K562 (cell line): ENCODE measurements around the gene PRRC2A. TPM values are rescaled to one million over a fixed set of nuclear protein-coding genes. Genes with fewer than 3 reads are reported as not detected.
A peak's percentile ranks its signal among the peaks of the same experiment; 100 is the strongest.

Experiments
- ATAC-seq: fragments of 200-7000 bp; cut with Tn5 transposase; 3 replicates; pipeline ENCODE4 v1.9.1; 2020; ENCODE audit warnings: moderate library complexity
- BruUV-seq: library from RNA; stranded (reverse); fragments of 400-500 nt; replicated peaks from 2 replicates; lab custom pipeline; 2021; lab: Mats Ljungman, UMichigan
- CTCF ChIA-PET: fragments of 300-600 bp; formaldehyde crosslinking; extraction: SDS; loops from one replicate; lab custom pipeline; 2021; ENCODE audit warnings: low intra/inter-chr PET ratio; lab: Yijun Ruan, JAX
- POLR2A ChIA-PET: fragments of 300-600, 350-650 bp; sonication (Branson Sonifier 250); formaldehyde crosslinking; extraction: SDS; loops from one replicate; lab custom pipeline; 2021; ENCODE audit warnings: antibody characterized with exemption, inconsistent platforms; lab: Yijun Ruan, JAX
- DNase-seq, 4 experiments: peaks; one replicate each; pipeline versions ENCODE4 v3.0.0 to v3.0.0-alpha.2; 2011 to 2018; ENCODE audit warnings: low spot score in 3 of 4, mixed read lengths in 3 of 4; ENCODE audit errors: extremely low read depth in 1 of 4
- FAIRE-seq: peaks from 2 replicates; lab custom pipeline; 2011; peaks lifted over from hg19 to GRCh38; lab: Jason Lieb, UNC
- H2AFZ ChIP-seq: 2 replicates; pipeline ENCODE4 v1.6.0; 2011; ENCODE audit warnings: low read depth, low read length, control low read depth, inconsistent platforms
- H3K27ac ChIP-seq: fragments of 200-600 bp; 3 replicates; pipeline ENCODE4 v1.8.0; 2011; ENCODE audit warnings: low read depth, mild to moderate bottlenecking, control low read depth, inconsistent platforms, low read length, moderate library complexity, mixed read lengths; ENCODE audit errors: extremely low read depth
- H3K27me3 ChIP-seq, 2 experiments: fragments of 300-600 bp in 1 of 2; 2 replicates in 1 of 2; 3 replicates in 1 of 2; pipeline versions ENCODE4 v1.6.0 to v1.8.0; 2011; ENCODE audit warnings: inconsistent platforms in 2 of 2, low read length in 2 of 2, mild to moderate bottlenecking in 1 of 2, mixed read lengths in 1 of 2, moderate library complexity in 1 of 2; ENCODE audit not compliant: control insufficient read depth in 2 of 2, insufficient read depth in 2 of 2
- H3K36me3 ChIP-seq: fragments of 300-600 bp; 3 replicates; pipeline ENCODE4 v1.8.0; 2011; ENCODE audit warnings: mild to moderate bottlenecking, low read length, inconsistent platforms; ENCODE audit not compliant: control insufficient read depth, insufficient read depth
- H3K4me1 ChIP-seq, 2 experiments: fragments of 200-600 bp in 1 of 2; replicated peaks in 1 of 2; 2 replicates in 1 of 2; 3 replicates in 1 of 2; pipeline versions ENCODE4 v1.5.1 to v1.8.0; 2011; ENCODE audit warnings: inconsistent platforms in 2 of 2, low read length in 2 of 2, mild to moderate bottlenecking in 1 of 2, mixed read lengths in 1 of 2, moderate library complexity in 1 of 2; ENCODE audit not compliant: control insufficient read depth in 2 of 2, insufficient read depth in 2 of 2
- H3K4me2 ChIP-seq: 2 replicates; pipeline ENCODE4 v1.6.1; 2011; ENCODE audit warnings: low read length, control low read depth, inconsistent platforms, mixed read lengths; ENCODE audit not compliant: insufficient read depth
- H3K4me3 ChIP-seq: fragments of 200-600 bp; sonication (generic), shearing (Covaris generic); 2 replicates; pipeline ENCODE4 v1.5.1; 2016; ENCODE audit warnings: control low read depth, inconsistent platforms
- H3K79me2 ChIP-seq: fragments of 200-600 bp; 3 replicates; pipeline ENCODE4 v1.8.0; 2011; ENCODE audit warnings: low read length, inconsistent platforms; ENCODE audit not compliant: control insufficient read depth, insufficient read depth
- H3K9ac ChIP-seq, 2 experiments: 2 replicates each; pipeline versions ENCODE4 v1.6.0 to v1.6.1; 2011; ENCODE audit warnings: low read depth in 2 of 2, low read length in 2 of 2, control low read depth in 1 of 2, inconsistent platforms in 1 of 2, mild to moderate bottlenecking in 1 of 2, mixed read lengths in 1 of 2; ENCODE audit not compliant: insufficient read depth in 1 of 2
- H3K9me1 ChIP-seq: one replicate; pipeline ENCODE4 v1.6.0; 2011; ENCODE audit warnings: inconsistent platforms, mild to moderate bottlenecking, low read length, moderate library complexity; ENCODE audit not compliant: control insufficient read depth, insufficient read depth
- H3K9me3 ChIP-seq: replicated peaks from 2 replicates; pipeline ENCODE4 v1.5.1; 2011; ENCODE audit warnings: low read depth, low read length, inconsistent platforms; ENCODE audit not compliant: control insufficient read depth, insufficient read depth
- H4K20me1 ChIP-seq: replicated peaks from 2 replicates; pipeline ENCODE4 v1.6.1; 2011; ENCODE audit warnings: low read length, inconsistent platforms, mixed read lengths; ENCODE audit not compliant: control insufficient read depth, insufficient read depth
- E2F8 ChIP-seq: fragments of 450-650 bp; IDR thresholded peaks from 2 replicates; pipeline ENCODE4 v1.7.1; 2018; ENCODE audit warnings: mild to moderate bottlenecking, low read depth; ENCODE audit not compliant: partially characterized antibody
- ILK ChIP-seq: fragments of 450-650 bp; IDR thresholded peaks from 2 replicates; pipeline ENCODE4 v1.6.1; 2016; ENCODE audit warnings: missing genetic modification characterization, low read depth, mild to moderate bottlenecking, missing compliant biosample characterization, moderate library complexity, borderline replicate concordance
- KAT2B ChIP-seq: IDR thresholded peaks from one replicate; pipeline ENCODE4 v1.6.1; 2012; ENCODE audit warnings: low read depth, mild to moderate bottlenecking, control low read depth, inconsistent platforms, low read length, moderate library complexity
- PURB ChIP-seq: sonication (generic); formaldehyde crosslinking; IDR thresholded peaks from 2 replicates; pipeline ENCODE4 v1.9.0; 2021; ENCODE audit warnings: low read depth, mild to moderate bottlenecking, missing genetic modification reagents
- STAT5B ChIP-seq: fragments of 250-450 bp; sonication (Bioruptor Pico); IDR thresholded peaks from 2 replicates; pipeline ENCODE4 v1.8.0; 2021; ENCODE audit warnings: mild to moderate bottlenecking, inconsistent platforms
- ZNF197 ChIP-seq: fragments of 200-800 bp; sonication (Bioruptor generic); IDR thresholded peaks from 2 replicates; pipeline ENCODE4 v1.6.1; 2016; ENCODE audit warnings: low read depth, missing genetic modification characterization, missing compliant biosample characterization
- WGBS: fragments of 100-300 bp; shearing (Covaris generic); methylation state at CpG from one replicate; pipeline ENCODE4 v1.1.6; 2016; ENCODE audit warnings: low coverage, mixed read lengths; ENCODE audit not compliant: insufficient coverage; ENCODE audit errors: missing lambda C conversion rate; 5-methylcytosine and 5-hydroxymethylcytosine counted together
- in situ Hi-C: fragments of 300-500 bp; cut with MboI; formaldehyde crosslinking; loops from 4 replicates; pipeline ENCODE4 v1.15.0; 2018; ENCODE audit warnings: inconsistent platforms, mixed read lengths
- intact Hi-C: fragments of 100-400 bp; cut with micrococcal nuclease; formaldehyde crosslinking; loops from 2 replicates; pipeline ENCODE4 v1.14.2; 2022
- polyA plus RNA-seq, 8 experiments: library from polyadenylated mRNA; depleted of rRNA in 4 of 8; stranded (reverse) in 5 of 8; unstranded in 3 of 8; fragments of >200 nt; fragmentation: Nextera tagmentation in 2 of 8; fragmentation: Illumina TruSeq in 1 of 8; extraction: Ambion mirVana in 2 of 8; extraction: Trizol in 1 of 8; gene quantifications; 2 replicates each; pipeline versions ENCODE4 v1.2.1 to v1.2.3, GENCODE V29; 2011 to 2014; ENCODE audit warnings: inconsistent platforms in 1 of 8, missing spikeins in 1 of 8
- total RNA-seq, 7 experiments: library from RNA; depleted of rRNA in 6 of 7; stranded (reverse); fragments of >200 nt in 6 of 7; fragmentation: Illumina TruSeq in 2 of 7; extraction: Trizol in 2 of 7; gene quantifications; 2 replicates each; pipeline versions ENCODE4 v1.2.1 to v1.2.3, GENCODE V29; 2011 to 2021; ENCODE audit warnings: low replicate concordance in 1 of 7
- TF ChIP-seq, protein P1 (sequence below): fragments of 450-650 bp; IDR thresholded peaks from 2 replicates; pipeline ENCODE4 v1.6.1; 2014; ENCODE audit warnings: low read depth, mild to moderate bottlenecking, moderate library complexity, borderline replicate concordance
- TF ChIP-seq, protein P2 (sequence below): fragments of 450-650 bp; formaldehyde crosslinking; IDR thresholded peaks from 2 replicates; pipeline ENCODE4 v1.4.0; 2022; ENCODE audit warnings: missing genetic modification characterization
- TF ChIP-seq, protein P3 (sequence below): fragments of 250-450 bp; sonication (Bioruptor Pico); IDR thresholded peaks from 2 replicates; pipeline ENCODE4 v1.9.0; 2021; ENCODE audit warnings: mild to moderate bottlenecking
- TF ChIP-seq, protein P4 (sequence below): sonication (generic); formaldehyde crosslinking; IDR thresholded peaks from 2 replicates; pipeline ENCODE4 v1.8.0; 2022; ENCODE audit warnings: mild to moderate bottlenecking, missing genetic modification reagents

The PRRC2A gene
- total and polyA plus RNA-seq, 9 of the 15 experiments (the other 6 are each of a cell fraction or from before 2014, with no cell fraction given), result 1.0 to 332 (median 63.0) TPM

GRCh38 chr6:31621320-31621939 is 915 bp downstream of the PRRC2A start:
- under 1% methylated on average over 15 of the region's 15 CpGs for WGBS
- peak overlapping the region; percentile 80 for H2AFZ ChIP-seq
- in situ Hi-C loops (no loop called here), intact Hi-C loops (no loop called here)
- TSS peak; percentile 62 for BruUV-seq
- peaks cover 56% of the 10 kb centered on the region for H3K36me3 ChIP-seq
- peak overlapping the region; percentile 96 for H3K4me3 ChIP-seq
- peaks cover 12% of the 10 kb centered on the region for H3K9me1 ChIP-seq
- ATAC-seq, result no peak
- H3K27me3 ChIP-seq, result no peaks in the 10 kb centered on the region
- H3K79me2 ChIP-seq, result peaks cover 56% of the 10 kb centered on the region
- DNase-seq, result no peak
- H4K20me1 ChIP-seq, result peaks cover 22% of the 10 kb centered on the region; the same call in 1 of the 2 replicates
- CTCF ChIA-PET, result no interaction called here
- peaks cover 13 to 25% of the 10 kb centered on the region in 2 experiments for H3K4me1 ChIP-seq
- no peaks in the 10 kb centered on the region for H3K9me3 ChIP-seq
- H3K9ac ChIP-seq, result peak overlapping the region; percentile 98 to 99
- peak overlapping the region; percentile 98 for H3K27ac ChIP-seq
- POLR2A ChIA-PET, result interaction anchor here (0.6 to 12.4 kb wide), 21 partner anchors 9 to 241 kb away, joined by 3 to 274 read pairs (median 4); partner anchors contain the start of genes APOM, BAG6, C6orf47 and DDX39B
- no peak for FAIRE-seq
- H3K4me2 ChIP-seq, result peak overlapping the region; percentile 99
- no peak for TF ChIP-seq ILK (tag)
- TF ChIP-seq, protein P1, sequence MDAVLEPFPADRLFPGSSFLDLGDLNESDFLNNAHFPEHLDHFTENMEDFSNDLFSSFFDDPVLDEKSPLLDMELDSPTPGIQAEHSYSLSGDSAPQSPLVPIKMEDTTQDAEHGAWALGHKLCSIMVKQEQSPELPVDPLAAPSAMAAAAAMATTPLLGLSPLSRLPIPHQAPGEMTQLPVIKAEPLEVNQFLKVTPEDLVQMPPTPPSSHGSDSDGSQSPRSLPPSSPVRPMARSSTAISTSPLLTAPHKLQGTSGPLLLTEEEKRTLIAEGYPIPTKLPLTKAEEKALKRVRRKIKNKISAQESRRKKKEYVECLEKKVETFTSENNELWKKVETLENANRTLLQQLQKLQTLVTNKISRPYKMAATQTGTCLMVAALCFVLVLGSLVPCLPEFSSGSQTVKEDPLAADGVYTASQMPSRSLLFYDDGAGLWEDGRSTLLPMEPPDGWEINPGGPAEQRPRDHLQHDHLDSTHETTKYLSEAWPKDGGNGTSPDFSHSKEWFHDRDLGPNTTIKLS, result peak; percentile 9; the same call in 1 of the 2 replicates
- TF ChIP-seq, protein P2, sequence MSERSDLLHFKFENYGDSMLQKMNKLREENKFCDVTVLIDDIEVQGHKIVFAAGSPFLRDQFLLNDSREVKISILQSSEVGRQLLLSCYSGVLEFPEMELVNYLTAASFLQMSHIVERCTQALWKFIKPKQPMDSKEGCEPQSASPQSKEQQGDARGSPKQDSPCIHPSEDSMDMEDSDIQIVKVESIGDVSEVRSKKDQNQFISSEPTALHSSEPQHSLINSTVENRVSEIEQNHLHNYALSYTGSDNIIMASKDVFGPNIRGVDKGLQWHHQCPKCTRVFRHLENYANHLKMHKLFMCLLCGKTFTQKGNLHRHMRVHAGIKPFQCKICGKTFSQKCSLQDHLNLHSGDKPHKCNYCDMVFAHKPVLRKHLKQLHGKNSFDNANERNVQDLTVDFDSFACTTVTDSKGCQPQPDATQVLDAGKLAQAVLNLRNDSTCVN (CRISPR knock-in tag), result 0 out of 2 replicates have a peak, but pooled peaks have one; percentile 18
- no peak for TF ChIP-seq KAT2B
- no peak for TF ChIP-seq PURB
- TF ChIP-seq ZNF197 (CRISPR knock-in tag), result no peak
- TF ChIP-seq, protein P3, sequence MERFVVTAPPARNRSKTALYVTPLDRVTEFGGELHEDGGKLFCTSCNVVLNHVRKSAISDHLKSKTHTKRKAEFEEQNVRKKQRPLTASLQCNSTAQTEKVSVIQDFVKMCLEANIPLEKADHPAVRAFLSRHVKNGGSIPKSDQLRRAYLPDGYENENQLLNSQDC (CRISPR knock-in tag), result no peak
- TF ChIP-seq, protein P4, sequence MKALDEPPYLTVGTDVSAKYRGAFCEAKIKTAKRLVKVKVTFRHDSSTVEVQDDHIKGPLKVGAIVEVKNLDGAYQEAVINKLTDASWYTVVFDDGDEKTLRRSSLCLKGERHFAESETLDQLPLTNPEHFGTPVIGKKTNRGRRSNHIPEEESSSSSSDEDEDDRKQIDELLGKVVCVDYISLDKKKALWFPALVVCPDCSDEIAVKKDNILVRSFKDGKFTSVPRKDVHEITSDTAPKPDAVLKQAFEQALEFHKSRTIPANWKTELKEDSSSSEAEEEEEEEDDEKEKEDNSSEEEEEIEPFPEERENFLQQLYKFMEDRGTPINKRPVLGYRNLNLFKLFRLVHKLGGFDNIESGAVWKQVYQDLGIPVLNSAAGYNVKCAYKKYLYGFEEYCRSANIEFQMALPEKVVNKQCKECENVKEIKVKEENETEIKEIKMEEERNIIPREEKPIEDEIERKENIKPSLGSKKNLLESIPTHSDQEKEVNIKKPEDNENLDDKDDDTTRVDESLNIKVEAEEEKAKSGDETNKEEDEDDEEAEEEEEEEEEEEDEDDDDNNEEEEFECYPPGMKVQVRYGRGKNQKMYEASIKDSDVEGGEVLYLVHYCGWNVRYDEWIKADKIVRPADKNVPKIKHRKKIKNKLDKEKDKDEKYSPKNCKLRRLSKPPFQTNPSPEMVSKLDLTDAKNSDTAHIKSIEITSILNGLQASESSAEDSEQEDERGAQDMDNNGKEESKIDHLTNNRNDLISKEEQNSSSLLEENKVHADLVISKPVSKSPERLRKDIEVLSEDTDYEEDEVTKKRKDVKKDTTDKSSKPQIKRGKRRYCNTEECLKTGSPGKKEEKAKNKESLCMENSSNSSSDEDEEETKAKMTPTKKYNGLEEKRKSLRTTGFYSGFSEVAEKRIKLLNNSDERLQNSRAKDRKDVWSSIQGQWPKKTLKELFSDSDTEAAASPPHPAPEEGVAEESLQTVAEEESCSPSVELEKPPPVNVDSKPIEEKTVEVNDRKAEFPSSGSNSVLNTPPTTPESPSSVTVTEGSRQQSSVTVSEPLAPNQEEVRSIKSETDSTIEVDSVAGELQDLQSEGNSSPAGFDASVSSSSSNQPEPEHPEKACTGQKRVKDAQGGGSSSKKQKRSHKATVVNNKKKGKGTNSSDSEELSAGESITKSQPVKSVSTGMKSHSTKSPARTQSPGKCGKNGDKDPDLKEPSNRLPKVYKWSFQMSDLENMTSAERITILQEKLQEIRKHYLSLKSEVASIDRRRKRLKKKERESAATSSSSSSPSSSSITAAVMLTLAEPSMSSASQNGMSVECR (CRISPR knock-in tag), result 0 out of 2 replicates have a peak, but pooled peaks have one; percentile 5
- TF ChIP-seq STAT5B, result no peak
- TF ChIP-seq E2F8, result no peak
